CD14-positive monocyte (primary cell): ENCODE measurements around the gene TMED9. TPM values are rescaled to one million over a fixed set of nuclear protein-coding genes. Genes with fewer than 3 reads are reported as not detected.
A peak's percentile ranks its signal among the peaks of the same experiment; 100 is the strongest.

Experiments used
- DNase-seq, 3 donors: peaks; one replicate each; pipeline ENCODE4 v3.0.0-alpha.2; 2011 to 2022
- H2AFZ ChIP-seq: 2 replicates; pipeline ENCODE4 v1.6.0; 2012; ENCODE audit warnings: mild to moderate bottlenecking, low read depth, low read length, inconsistent platforms; ENCODE audit not compliant: insufficient read depth, poor library complexity, severe bottlenecking
- H3K27ac ChIP-seq, 2 donors: 1 replicate in 1 of 2; 2 replicates in 1 of 2; pipeline ENCODE4 v1.5.1; 2012 to 2013; ENCODE audit warnings: low read length in 2 of 2, control low read depth in 1 of 2, inconsistent platforms in 1 of 2, low read depth in 1 of 2, mild to moderate bottlenecking in 1 of 2
- H3K27me3 ChIP-seq, 2 donors: one replicate each; pipeline versions ENCODE4 v1.6.0 to v1.6.1; 2011 to 2013; ENCODE audit warnings: low read length in 2 of 2; ENCODE audit not compliant: control insufficient read depth in 2 of 2, insufficient read depth in 2 of 2
- H3K36me3 ChIP-seq, 2 donors: replicated peaks in 1 of 2; 1 replicate in 1 of 2; 2 replicates in 1 of 2; pipeline versions ENCODE4 v1.5.1 to v1.6.1; 2012 to 2013; ENCODE audit warnings: low read length in 2 of 2, control low read depth in 1 of 2, inconsistent platforms in 1 of 2, mild to moderate bottlenecking in 1 of 2; ENCODE audit not compliant: insufficient read depth in 2 of 2, control insufficient read depth in 1 of 2
- H3K4me1 ChIP-seq, 2 donors: 1 replicate in 1 of 2; 2 replicates in 1 of 2; pipeline versions ENCODE4 v1.5.1 to v1.6.1; 2012 to 2013; ENCODE audit warnings: low read length in 2 of 2, control low read depth in 1 of 2, inconsistent platforms in 1 of 2, mild to moderate bottlenecking in 1 of 2, moderate library complexity in 1 of 2; ENCODE audit not compliant: insufficient read depth in 2 of 2, control insufficient read depth in 1 of 2
- H3K4me2 ChIP-seq: replicated peaks from 2 replicates; pipeline ENCODE3; 2012; ENCODE audit warnings: low read length, moderate library complexity, mild to moderate bottlenecking; ENCODE audit not compliant: poor library complexity, severe bottlenecking; ENCODE audit errors: extremely low read depth
- H3K4me3 ChIP-seq, 3 experiments: fragments of 200-600 bp in 1 of 3; sonication (generic) in 1 of 3; replicated peaks in 1 of 3; 1 replicate in 2 of 3; 2 replicates in 1 of 3; pipeline ENCODE4 v1.5.1; 2011 to 2013; ENCODE audit warnings: low read length in 3 of 3, mild to moderate bottlenecking in 3 of 3, control low read depth in 2 of 3, low read depth in 2 of 3, inconsistent platforms in 1 of 3, moderate library complexity in 1 of 3
- H3K79me2 ChIP-seq: 2 replicates; pipeline ENCODE4 v1.6.0; 2012; ENCODE audit warnings: mild to moderate bottlenecking, control low read depth, inconsistent platforms, low read length, moderate library complexity; ENCODE audit not compliant: insufficient read depth
- H3K9ac ChIP-seq: 2 replicates; pipeline ENCODE4 v1.6.0; 2017; ENCODE audit warnings: low read length, mild to moderate bottlenecking; ENCODE audit not compliant: insufficient read depth, poor library complexity, severe bottlenecking
- H3K9me3 ChIP-seq, 2 donors: replicated peaks in 1 of 2; 1 replicate in 1 of 2; 2 replicates in 1 of 2; pipeline versions ENCODE4 v1.5.1 to v1.6.1; 2012 to 2013; ENCODE audit warnings: low read length in 2 of 2, control low read depth in 1 of 2; ENCODE audit not compliant: control insufficient read depth in 1 of 2, insufficient read depth in 1 of 2
- H4K20me1 ChIP-seq: 2 replicates; pipeline ENCODE4 v1.6.0; 2012; ENCODE audit warnings: mild to moderate bottlenecking, low read length, control low read depth, moderate library complexity; ENCODE audit not compliant: insufficient read depth
- H3K27ac Mint-ChIP-seq, 7 donors: one replicate each; pipeline ENCODE4 v1.8.0; 2020; ENCODE audit warnings: mild to moderate bottlenecking in 7 of 7, mixed read lengths in 7 of 7, moderate library complexity in 6 of 7, inconsistent platforms in 2 of 7
- H3K27me3 Mint-ChIP-seq, 3 donors: one replicate each; pipeline ENCODE4 v1.8.0; 2021 to 2022; ENCODE audit warnings: low read depth in 3 of 3, mild to moderate bottlenecking in 3 of 3, mixed read lengths in 3 of 3, moderate library complexity in 3 of 3, inconsistent platforms in 1 of 3
- H3K36me3 Mint-ChIP-seq, 2 donors: one replicate each; pipeline ENCODE4 v1.8.0; 2020; ENCODE audit warnings: mixed read lengths in 2 of 2, inconsistent platforms in 1 of 2, mild to moderate bottlenecking in 1 of 2
- H3K4me1 Mint-ChIP-seq: one replicate; pipeline ENCODE4 v1.8.0; 2020; ENCODE audit warnings: mild to moderate bottlenecking, mixed read lengths
- H3K4me3 Mint-ChIP-seq, 2 donors: one replicate each; pipeline ENCODE4 v1.8.0; 2020; ENCODE audit warnings: mild to moderate bottlenecking in 2 of 2, mixed read lengths in 2 of 2, moderate library complexity in 1 of 2
- H3K9me3 Mint-ChIP-seq, 7 donors: one replicate each; pipeline ENCODE4 v1.8.0; 2020 to 2022; ENCODE audit warnings: mixed read lengths in 7 of 7, mild to moderate bottlenecking in 6 of 7, moderate library complexity in 6 of 7, inconsistent platforms in 2 of 7
- WGBS: methylation state at CpG from one replicate; pipeline ENCODE4 v1.1.5; 2013; ENCODE audit warnings: missing lambda C conversion rate; ENCODE audit not compliant: insufficient coverage; 5-methylcytosine and 5-hydroxymethylcytosine counted together
- intact Hi-C, 2 donors: fragments of 100-400 bp; cut with micrococcal nuclease; formaldehyde crosslinking; loops; one replicate each; pipeline versions ENCODE4 v1.15.0 to v1.15.1; 2023
- polyA plus RNA-seq, 3 donors: library from polyadenylated mRNA; depleted of rRNA in 1 of 3; unstranded in 2 of 3; stranded (reverse) in 1 of 3; fragments of 300-500 nt in 2 of 3; fragments of >200 nt in 1 of 3; fragmentation: Illumina TruSeq in 2 of 3; gene quantifications; 1 replicate in 2 of 3; 2 replicates in 1 of 3; pipeline ENCODE4 v1.2.3, GENCODE V29; 2012 to 2021
- TF ChIP-seq, protein P1 (sequence below): fragments of 200-600 bp; IDR thresholded peaks from one replicate; pipeline ENCODE4 v1.8.0; 2022; ENCODE audit warnings: antibody characterized with exemption, mild to moderate bottlenecking

The TMED9 gene
- polyA plus RNA-seq, 3 donors: 98.2 to 150 (median 136) TPM

DNA sequence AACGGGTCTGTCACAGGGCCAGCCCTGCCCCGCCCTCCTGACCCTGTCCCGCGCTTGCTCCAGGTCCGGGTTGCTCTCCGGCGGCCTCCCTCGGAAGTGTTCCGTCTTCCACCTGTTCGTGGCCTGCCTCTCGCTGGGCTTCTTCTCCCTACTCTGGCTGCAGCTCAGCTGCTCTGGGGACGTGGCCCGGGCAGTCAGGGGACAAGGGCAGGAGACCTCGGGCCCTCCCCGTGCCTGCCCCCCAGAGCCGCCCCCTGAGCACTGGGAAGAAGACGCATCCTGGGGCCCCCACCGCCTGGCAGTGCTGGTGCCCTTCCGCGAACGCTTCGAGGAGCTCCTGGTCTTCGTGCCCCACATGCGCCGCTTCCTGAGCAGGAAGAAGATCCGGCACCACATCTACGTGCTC is 12.1 kb downstream of the TMED9 start:
- Mint-ChIP-seq H3K27ac (no peak overlapping the region), H3K9me3 (peaks cover 0 to 2% (median 0%) of the 10 kb centered on the region in 7 donors), H3K36me3 (peaks cover 26 to 32% of the 10 kb centered on the region in 2 donors), H3K27me3 (peaks cover 0 to 5% (median 3%) of the 10 kb centered on the region in 3 donors), H3K4me1 (peaks cover 20% of the 10 kb centered on the region), H3K4me3 (no peak overlapping the region)
- Histone ChIP-seq H3K9me3 (no peaks in the 10 kb centered on the region), H3K27ac (no peak overlapping the region), H3K4me1 (peaks cover 13 to 20% of the 10 kb centered on the region in 2 donors), H3K79me2 (peaks cover 15% of the 10 kb centered on the region), H3K4me3 (no peak overlapping the region), H3K27me3 (no peaks in the 10 kb centered on the region), H3K9ac (no peak overlapping the region), H3K36me3 (peaks cover 4 to 25% of the 10 kb centered on the region in 2 donors), H4K20me1 (peaks cover 26% of the 10 kb centered on the region), H3K4me2 (no peak overlapping the region), H2AFZ (no peak overlapping the region)
- no peak for DNase-seq
- TF ChIP-seq, protein P1, sequence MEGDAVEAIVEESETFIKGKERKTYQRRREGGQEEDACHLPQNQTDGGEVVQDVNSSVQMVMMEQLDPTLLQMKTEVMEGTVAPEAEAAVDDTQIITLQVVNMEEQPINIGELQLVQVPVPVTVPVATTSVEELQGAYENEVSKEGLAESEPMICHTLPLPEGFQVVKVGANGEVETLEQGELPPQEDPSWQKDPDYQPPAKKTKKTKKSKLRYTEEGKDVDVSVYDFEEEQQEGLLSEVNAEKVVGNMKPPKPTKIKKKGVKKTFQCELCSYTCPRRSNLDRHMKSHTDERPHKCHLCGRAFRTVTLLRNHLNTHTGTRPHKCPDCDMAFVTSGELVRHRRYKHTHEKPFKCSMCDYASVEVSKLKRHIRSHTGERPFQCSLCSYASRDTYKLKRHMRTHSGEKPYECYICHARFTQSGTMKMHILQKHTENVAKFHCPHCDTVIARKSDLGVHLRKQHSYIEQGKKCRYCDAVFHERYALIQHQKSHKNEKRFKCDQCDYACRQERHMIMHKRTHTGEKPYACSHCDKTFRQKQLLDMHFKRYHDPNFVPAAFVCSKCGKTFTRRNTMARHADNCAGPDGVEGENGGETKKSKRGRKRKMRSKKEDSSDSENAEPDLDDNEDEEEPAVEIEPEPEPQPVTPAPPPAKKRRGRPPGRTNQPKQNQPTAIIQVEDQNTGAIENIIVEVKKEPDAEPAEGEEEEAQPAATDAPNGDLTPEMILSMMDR: no peak
- 97% methylated on average over 23 of the region's 27 CpGs for WGBS
- intact Hi-C loops: no loop called here

DNA sequence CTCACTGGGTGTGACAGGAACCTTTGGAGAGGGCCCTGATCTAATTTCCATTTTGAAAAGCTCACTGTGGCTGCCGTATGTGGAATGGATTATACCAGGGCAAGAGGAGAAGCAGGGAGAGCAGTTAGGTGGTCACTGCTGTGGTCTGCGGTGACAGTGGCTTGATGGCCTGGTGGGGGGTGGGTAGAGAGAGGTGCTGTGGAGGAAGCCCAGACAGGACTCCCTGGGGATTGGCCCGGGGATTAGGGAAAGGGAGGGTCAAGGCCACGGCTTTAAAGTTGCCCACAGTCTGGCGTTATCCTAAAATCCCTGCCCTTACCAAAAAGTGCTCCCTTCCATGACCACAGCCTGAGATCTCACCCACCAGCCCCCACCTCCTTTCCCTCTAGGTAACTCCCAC is 12.7 kb downstream of the TMED9 start:
- peaks cover 22% of the 10 kb centered on the region for H3K4me1 Mint-ChIP-seq
- TF ChIP-seq, protein P1: no peak
- Histone ChIP-seq H3K9ac (no peak overlapping the region), H3K36me3 (peaks cover 4 to 25% of the 10 kb centered on the region in 2 donors), H3K4me1 (peaks cover 10 to 15% of the 10 kb centered on the region in 2 donors), H3K9me3 (no peaks in the 10 kb centered on the region), H2AFZ (no peak overlapping the region), H3K27ac (no peak overlapping the region), H3K4me2 (no peak overlapping the region), H4K20me1 (peaks cover 26% of the 10 kb centered on the region), H3K27me3 (no peaks in the 10 kb centered on the region), H3K79me2 (peaks cover 15% of the 10 kb centered on the region), H3K4me3 (no peak overlapping the region)
- DNase-seq: no peak
- intact Hi-C loops: no loop called here
- WGBS: 96% methylated on average over 3 of the region's 5 CpGs
- H3K27ac Mint-ChIP-seq: peak overlapping the region in 1 of 7 donors; percentile 65
- H3K36me3 Mint-ChIP-seq: peaks cover 26 to 32% of the 10 kb centered on the region in 2 donors
- H3K27me3 Mint-ChIP-seq: peaks cover 0 to 5% (median 3%) of the 10 kb centered on the region in 3 donors
- H3K4me3 Mint-ChIP-seq: no peak overlapping the region
- peaks cover 0 to 2% (median 0%) of the 10 kb centered on the region in 7 donors for H3K9me3 Mint-ChIP-seq
